ENCODE measurements around the gene CHST15.

GRCh38 chr10:124124769-124125161 lies 31.4 kb upstream of the CHST15 start:
- TF ChIP-seq, protein P1, sequence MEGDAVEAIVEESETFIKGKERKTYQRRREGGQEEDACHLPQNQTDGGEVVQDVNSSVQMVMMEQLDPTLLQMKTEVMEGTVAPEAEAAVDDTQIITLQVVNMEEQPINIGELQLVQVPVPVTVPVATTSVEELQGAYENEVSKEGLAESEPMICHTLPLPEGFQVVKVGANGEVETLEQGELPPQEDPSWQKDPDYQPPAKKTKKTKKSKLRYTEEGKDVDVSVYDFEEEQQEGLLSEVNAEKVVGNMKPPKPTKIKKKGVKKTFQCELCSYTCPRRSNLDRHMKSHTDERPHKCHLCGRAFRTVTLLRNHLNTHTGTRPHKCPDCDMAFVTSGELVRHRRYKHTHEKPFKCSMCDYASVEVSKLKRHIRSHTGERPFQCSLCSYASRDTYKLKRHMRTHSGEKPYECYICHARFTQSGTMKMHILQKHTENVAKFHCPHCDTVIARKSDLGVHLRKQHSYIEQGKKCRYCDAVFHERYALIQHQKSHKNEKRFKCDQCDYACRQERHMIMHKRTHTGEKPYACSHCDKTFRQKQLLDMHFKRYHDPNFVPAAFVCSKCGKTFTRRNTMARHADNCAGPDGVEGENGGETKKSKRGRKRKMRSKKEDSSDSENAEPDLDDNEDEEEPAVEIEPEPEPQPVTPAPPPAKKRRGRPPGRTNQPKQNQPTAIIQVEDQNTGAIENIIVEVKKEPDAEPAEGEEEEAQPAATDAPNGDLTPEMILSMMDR (IDR thresholded peaks at IDR 0.05) = no peak
- no peak for TF ChIP-seq POLR2A (IDR thresholded peaks at IDR 0.05)
